ENCODE data around the gene GNLY.
"Not testable (repeated sequence)": the region's sequence is repeated elsewhere in the genome, so short reads cannot be mapped to it uniquely, and the experiment has no call there.

GNLY gene

DNA sequence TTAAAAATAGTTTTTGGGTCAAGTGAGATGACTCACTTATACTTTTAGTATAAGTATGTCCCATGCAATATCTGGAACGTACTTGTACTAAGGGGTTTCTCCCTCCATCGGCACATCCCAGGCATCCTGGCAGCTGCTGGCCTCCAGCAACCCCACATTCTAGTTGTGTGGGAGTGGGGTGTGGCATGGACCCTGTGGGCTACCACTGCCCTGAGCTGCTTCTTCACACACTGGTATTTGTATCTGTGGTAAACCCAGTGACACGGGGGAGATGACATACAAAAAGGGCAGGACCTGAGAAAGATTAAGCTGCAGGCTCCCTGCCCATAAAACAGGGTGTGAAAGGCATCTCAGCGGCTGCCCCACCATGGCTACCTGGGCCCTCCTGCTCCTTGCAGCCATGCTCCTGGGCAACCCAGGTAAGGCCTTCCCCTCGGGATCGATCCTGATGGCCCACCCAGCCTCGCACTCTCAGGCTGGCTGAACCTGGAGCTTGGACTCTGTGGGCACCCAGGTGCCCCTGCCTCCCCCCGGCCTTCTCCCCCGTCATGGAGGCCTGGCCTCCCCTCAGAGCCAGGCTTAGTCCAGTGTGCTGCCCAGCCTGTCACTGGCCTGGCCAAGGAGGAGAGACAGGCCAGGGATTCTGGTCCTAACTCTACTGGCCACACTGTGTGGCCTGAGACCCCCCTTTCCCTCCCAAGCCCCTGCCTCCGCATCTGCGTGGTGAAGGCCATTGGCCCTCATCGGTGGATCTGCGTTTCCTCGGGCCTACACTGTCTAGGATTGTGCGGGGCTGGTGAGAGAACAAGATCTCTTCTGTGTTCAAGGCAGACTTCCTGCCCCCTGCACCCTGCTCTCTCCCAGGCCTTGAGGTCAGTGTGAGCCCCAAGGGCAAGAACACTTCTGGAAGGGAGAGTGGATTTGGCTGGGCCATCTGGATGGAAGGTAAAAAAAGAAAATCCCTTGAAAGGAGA, at the start of gene GNLY:
GNLY (plus strand) TSS at position 307 of the 974 bp plus-strand sequence; CDS start at position 368, 61 bp downstream.
- no peak for DNase-seq (ENCODE audit: low read depth in 1 of 2, low spot score in 1 of 2)

DNA sequence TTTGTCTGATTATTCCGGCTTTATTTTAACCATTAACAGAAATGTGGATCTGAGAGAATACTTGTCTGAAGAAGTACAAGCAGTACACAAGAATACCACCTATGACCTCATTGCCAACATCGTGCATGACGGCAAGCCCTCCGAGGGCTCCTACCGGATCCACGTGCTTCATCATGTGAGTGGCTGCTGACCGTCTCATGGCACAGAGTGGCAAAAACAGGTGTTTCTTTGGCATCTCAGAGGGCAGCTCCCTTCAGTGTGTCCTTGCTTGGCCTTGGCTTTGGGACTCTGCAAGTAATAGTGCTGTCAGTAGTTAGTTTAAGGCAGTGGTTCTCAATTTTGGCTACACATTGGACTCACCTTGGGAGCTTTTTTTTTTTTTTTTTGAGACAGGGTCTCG, 49.2 kb upstream of the GNLY start:
- DNase-seq (ENCODE audit: low read depth in 1 of 2, low spot score in 1 of 2), result no peak

DNA sequence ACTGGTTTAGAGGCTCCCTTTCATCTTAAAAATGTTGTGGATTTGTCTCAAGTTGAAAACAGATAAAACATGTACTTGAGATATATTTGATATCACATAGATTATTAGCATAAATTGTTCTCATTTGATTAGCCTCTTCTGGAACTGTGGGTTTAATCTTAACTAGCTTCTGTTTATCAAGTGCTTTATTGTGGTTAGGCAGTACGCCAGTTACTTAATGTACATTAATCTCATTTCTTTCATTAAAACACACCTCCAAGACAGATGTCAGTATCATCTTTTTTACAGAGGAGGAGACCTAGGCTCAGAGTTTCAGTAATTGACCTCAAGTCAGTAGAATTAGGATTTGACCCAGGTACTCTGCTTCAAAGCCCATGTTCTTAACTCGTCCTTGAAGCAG, 48.0 kb upstream of the GNLY start:
- DNase-seq (ENCODE audit: low read depth in 1 of 2, low spot score in 1 of 2), result no peak

DNA sequence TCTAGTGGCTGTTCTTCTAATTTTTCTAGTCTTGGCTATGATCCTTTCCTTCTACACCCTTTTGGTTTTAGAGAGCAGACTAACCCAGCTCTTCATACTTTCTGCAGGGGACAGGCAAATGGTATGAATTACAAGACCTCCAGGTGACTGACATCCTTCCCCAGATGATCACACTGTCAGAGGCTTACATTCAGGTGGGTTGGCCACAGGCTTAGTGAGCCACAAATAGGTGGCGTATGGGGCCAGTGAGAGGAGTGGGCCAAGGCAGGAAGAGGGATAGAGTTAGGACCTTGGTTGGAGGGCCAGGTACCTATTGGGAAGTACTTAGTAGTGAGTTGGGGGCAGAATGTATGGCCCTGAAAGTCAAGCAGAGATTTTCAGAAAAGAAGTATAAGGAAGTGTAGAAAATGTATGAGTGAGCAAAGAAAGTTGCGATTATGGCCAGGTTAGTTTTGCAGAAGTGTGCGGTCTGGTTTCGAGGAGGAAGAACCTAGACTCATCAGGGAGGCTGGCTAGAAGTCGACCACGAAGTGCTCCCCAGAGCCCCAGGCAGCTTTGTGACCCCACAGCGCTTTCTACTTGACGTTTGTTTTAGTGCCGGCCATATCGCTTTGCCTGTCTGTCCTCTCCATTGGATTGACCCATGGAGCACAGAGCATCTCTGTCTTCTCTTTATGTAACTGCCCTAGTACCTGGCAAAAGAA, 46.2 kb upstream of the GNLY start:
- DNase-seq (ENCODE audit: low read depth in 1 of 2, low spot score in 1 of 2), result no peak

DNA sequence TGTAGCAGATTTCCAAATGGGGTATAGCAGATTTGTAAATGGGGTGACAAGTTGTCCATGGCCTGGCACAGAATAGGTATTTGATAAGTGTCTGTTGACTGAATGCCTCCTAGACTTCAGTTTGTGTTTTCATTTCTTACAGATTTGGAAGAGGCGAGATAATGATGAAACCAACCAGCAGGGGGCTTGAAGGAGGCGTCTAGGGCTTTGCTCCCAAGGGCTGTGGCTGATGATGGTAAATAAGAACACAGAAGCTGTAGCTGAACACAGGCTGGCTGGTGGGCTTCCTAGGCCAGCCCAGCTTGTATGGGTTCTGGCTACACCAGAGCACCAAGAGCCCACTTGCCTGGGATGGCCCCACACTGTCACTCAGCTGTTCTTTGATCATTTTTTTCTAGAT, 45.5 kb upstream of the GNLY start:
- no peak for DNase-seq (ENCODE audit: low read depth in 1 of 2, low spot score in 1 of 2)

DNA sequence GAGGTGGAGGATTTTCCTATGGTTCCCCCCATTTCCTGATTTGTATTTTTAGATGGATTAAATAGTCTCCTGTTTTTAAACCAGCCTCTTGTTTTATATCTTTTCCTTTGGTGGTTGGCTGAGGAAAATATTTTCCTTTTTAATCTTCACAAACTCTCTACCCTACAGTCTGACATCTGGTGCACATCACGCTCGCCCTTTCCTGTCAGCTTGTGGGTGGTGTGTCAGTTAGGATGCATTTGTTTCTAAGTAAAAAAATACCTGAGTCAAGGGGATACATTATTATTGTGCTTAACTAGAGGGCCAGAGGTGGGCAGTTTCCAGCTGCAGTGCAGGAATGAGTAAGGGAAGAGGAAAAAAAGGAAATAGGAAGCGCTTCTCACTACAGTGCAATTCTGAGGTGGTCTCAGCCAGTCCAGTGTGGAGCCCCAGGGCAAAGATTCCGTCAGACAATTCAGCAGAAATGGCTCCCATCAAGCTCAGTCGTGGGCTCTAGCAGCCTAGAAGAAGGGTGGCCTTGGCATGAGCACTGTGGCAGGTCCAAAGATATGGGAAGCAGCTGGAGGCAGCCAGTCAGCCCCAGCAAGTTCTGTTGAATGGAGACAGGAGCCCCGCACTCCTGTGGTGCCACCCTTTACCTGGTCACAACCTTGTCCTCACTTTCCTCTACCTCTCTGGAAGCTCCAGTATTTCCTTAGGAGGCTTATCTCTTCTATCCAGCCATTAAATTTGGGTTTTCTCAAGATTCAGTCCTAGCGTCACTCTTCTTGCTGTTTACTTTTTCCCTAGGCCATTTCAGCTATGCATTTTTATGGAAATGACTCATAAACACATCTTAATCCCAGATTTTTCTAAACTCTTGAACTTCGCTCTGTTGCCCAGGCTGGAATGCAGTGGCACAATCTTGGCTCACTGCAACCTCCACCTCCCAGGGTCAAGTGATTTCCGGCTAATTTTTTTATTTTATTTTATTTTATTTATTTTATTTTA, 44.7 kb upstream of the GNLY start:
- no peak for DNase-seq (ENCODE audit: low read depth in 1 of 2, low spot score in 1 of 2)

DNA sequence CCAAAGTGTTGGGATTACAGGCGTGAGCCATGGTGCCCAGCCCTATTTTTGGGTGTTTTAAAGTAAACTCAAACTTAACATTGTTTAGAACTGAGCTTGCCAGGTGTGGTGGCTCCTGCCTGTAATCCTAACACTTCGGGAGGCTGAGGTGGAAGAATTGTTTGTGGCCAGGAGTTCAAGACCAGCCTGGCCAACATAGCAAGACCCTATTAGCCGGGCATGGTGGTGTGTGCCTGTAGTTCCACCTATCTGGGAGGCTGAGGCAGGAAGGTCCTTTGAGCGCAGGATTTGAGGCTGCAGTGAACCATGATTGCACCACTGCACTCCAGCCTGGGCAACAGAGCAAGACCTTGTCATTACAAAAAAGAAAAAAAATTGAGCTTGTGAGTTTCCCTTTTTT, 43.7 kb upstream of the GNLY start:
- DNase-seq (ENCODE audit: low read depth in 1 of 2, low spot score in 1 of 2), result no peak

DNA sequence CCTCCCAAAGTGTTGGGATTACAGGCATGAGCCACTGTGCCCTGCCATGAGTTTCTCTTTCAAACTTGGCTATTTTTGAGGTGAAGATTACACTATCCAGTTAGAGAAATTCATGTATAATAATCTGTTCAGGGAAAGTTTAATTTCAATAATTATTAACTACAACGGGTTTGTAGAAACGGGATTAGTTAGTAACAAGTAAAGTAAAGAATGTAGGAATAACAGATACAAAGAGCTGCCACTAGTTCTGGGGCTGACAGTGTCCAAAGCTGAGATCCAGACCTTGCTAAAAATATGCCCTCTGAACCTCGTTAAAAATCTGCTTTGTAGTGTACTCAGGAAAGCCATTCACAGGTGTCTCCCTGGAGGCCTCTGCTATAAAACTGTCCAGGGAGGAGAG, 43.1 kb upstream of the GNLY start:
- DNase-seq (ENCODE audit: low read depth in 1 of 2, low spot score in 1 of 2), result no peak

DNA sequence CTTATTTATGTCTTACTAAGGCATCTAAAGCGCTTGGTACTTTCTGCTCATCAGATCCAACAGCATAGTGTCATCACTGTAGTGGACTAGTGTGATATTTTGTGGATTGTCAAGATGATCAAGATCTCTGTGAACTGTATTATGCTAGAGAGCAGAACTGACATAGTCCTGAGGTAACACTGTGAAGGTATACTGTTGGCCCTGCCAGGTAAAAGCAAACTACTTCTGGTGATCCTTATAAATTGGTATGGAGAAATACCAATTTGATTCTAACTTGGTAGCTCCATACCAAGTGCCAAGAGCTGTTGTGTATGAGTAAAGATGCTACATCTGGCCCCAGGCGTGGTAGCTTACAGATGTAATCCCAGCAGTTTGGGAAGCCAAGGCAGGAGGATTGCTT, 42.1 kb upstream of the GNLY start:
- no peak for DNase-seq (ENCODE audit: low read depth in 1 of 2, low spot score in 1 of 2)

DNA sequence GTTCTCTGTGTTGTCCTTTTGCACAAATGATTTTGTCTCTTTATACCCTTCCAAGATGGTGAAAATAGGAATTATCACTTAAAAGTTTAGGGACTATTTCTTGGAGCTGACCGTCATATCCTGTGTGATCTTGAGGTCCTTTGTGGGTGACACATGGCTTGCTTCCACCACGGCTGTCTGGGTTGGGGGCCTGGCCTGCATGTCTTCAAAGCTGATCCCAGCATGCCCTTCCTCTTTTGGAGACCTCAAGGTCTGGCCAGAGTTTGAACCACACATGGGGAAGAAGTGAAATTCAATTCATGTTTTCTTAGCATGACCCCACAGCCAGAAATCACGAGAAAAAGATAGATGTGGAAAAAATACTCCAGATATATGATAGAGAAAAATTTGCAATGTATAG, 40.2 kb upstream of the GNLY start:
- DNase-seq (ENCODE audit: low read depth in 1 of 2, low spot score in 1 of 2), result no peak

DNA sequence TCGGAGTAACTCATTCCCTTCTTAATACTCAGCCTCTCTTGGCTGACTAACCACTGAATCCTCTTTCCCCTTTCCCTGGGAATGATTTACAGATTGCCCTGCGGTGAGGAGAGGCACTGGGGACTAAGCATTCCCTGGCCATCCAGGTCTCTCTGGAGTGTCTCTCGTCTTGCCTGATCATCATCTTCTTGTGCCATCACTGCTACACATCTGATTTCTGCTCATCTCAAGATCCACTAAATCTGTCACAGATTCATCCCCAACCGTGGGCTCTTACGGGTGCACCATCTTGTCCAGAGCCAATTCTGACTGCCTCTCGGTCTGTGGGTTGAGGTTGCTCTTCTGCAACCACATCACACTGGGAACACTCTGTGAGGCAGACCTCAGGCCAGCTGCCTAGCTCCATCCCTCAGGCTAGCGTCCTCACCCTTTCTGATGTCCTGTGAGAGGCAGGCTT, 38.2 kb upstream of the GNLY start:
- DNase-seq (ENCODE audit: low read depth in 1 of 2, low spot score in 1 of 2), result no peak

DNA sequence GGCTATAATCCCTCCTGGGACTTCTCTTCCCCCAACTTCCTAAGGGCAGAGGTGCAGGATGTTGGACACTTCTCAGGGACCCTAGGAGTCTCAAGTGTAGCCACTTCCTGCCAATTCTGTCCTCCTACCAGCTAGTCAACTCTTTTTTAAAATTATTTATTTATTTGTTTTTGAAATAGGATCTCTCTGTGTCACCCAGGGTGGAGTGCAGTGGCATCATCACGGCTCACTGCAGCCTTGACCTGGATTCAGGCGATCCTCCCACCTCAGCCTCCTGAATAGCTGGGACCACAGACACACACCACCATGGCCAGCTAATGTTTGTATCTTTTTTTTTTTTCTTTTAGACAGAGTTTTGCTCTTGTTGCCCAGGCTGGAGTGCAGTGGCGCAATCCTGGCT, 37.7 kb upstream of the GNLY start:
- DNase-seq (ENCODE audit: low read depth in 1 of 2, low spot score in 1 of 2), result no peak

DNA sequence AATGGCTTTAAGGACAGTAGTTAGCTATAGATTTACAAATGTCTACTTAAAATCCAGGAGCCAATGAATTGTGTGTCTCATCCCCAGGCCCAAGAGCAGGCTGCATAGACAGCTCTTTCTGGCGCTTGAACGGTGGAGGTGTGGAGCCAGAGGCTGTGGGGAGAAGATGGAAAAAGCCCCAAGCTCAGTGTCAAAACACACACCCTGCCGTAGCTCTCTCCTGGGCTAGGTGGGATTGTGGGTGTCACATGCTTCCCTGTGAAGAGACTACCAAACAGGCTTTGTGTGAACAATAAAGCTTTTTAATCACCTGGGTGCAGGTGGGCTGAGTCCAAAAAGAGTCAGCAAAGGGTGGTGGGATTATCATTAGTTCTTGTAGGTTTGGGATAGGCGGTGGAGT, 36.8 kb upstream of the GNLY start:
- DNase-seq (ENCODE audit: low read depth in 1 of 2, low spot score in 1 of 2), result not testable (repeated sequence)

DNA sequence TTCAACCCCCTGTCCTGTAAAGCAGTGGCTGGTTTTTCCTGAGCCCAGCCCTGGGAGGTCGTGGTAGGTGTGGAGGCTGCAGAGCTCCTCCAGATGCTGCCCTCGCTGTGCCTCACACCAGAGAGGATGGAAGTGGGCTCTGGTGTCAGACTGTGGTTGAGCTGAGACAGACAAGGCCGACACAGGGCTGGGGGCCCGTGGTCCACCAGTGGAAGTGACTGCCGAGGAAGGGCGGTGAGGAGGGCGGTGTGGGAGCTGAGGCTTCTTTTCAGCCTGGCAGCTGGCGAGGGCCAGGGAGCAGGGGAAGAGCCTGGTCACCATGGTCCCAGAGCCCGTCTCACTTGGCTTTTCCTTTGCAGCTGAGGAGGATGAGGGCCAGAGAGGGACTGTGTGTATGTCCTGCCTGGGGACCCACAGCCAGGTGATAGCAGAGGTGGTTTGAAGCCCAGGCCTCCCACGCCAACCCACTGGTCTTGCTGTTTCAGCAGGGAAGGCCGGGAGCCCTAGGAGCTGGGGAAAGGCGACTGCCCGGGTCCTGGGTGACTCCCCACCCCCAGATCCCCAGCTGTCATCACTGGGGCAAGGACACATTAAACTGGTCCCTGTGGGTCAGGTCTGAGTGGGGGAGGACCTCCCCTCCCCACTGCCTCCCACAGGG, 34.7 kb upstream of the GNLY start:
- DNase-seq (ENCODE audit: low read depth in 1 of 2, low spot score in 1 of 2), result no peak

DNA sequence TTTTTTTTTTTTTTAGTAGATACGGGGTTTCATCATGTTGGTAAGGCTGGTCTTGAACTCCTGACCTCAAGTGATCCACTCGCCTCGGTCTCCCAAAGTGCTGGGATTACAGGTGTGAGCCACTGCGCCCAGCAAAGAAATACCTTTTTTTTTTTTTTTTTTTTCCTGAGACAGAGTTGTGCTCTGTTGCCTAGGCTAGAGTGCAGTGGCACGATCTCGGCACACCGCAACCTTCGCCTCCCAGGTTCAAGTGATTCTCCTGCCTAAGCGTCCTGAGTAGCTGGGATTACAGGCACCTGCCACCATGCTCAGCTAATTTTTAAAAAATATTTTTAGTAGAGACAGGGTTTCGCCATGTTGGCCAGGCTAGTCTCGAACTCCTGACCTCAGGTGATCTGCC, 33.9 kb upstream of the GNLY start:
- DNase-seq (ENCODE audit: low read depth in 1 of 2, low spot score in 1 of 2), result not testable (repeated sequence)

DNA sequence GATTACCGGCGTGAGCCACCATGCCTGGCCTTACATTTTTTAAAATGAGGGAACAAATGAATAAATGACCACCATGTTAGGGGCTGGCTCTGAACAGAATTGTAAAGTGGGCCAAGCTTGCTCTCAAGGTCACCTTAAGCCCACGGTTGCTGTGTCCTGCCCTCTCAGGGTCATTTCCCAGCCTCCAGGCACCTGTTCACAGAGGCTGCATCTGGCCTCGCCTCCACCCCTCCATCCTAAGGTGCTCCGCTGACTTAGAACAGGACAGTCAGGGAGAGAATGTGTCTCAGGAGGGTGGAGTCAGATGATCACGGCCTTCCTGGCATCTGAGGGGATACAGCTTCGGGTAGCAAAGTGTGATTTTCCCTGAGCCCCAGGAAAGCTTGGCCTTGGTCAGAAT, 33.4 kb upstream of the GNLY start:
- no peak for DNase-seq (ENCODE audit: low read depth in 1 of 2, low spot score in 1 of 2)

DNA sequence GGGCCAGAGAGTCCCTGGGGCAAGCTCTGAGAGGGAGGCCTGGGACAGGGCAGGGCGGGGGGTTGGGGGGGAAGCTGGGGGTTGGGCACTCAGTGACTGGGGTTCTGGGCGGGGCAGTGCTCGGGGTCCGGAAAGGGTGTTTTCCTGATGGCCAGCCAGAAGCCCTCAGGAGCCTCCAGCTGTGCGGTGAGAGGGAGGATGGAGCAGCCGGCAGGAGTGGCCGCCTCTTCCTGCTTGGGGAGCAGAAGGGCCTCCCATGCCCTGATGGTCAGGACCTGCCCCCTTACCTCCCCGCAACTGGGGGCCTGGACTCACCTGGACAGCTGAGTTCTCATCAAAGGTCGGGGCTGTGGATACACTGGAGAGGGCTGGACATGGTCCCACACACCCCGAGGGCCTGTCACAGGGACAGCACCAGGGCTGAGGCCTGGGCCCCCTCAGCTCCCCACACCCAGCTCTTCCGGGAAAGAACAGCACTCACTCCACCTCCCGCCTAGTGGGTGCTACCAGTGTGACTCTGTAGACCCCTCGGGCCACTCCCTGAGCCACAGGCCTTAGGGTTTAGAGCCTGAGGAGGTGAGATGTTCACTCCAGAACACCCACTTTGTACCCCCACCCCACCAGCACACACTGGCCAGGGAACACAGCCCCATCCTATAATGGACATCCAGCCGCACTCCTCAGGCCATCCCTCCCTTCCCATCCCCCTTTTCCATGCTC, 32.9 kb upstream of the GNLY start:
- no peak for DNase-seq (ENCODE audit: low read depth in 1 of 2, low spot score in 1 of 2)

DNA sequence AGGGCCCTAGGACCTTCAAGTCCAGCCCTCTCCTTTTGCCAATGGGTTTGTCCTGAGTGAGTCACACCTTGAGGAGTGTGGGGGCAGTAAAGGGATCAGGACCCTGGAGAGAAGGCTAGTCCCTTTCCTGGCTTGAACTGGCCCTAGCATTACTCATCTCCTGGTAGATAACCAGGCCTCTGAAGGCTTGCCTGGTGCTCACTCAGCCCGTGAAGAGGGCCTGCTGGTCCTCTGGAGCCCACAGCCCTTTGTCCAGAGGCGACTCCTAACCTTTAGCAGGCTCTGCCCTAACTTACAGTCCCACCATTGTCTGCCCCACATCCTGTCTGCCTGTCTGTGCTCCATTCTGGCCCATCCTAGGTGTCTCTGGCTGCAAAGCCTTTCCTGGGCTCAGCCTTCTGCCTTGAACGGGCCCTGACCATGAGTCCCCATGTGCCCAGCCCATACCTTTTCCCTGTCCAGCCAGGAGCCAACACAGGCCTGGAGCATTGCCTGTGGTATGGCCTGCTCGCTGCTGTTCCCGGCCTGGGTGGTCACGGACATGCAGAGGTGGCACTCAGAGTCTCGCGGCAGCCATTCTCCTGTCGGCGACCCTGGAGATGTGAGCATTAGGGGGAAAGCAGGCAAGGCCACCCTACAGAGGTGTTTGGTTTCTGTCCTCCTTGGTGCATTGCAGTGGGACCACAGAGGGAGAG, 31.1 kb upstream of the GNLY start:
- DNase-seq (ENCODE audit: low read depth in 1 of 2, low spot score in 1 of 2), result no peak

Data from stimulated activated CD4-positive, alpha-beta T cell treated with anti-CD3 and anti-CD28 coated beads, Interleukin-15, amount 100 ng/mL, for 1 hour (primary cell).